ENCODE results near the gene CC2D1A. TPM values are rescaled to one million over a fixed set of nuclear protein-coding genes. Genes with fewer than 3 reads are reported as not detected.
"Not testable (repeated sequence)": the region's sequence is repeated elsewhere in the genome, so short reads cannot be mapped to it uniquely, and the experiment has no call there.

The CC2D1A gene
- polyA plus RNA-seq, 5 donors: 19.8 to 35.5 (median 28.8) TPM

- no peak for DNase-seq
These were observed 2.9 kb upstream of the CC2D1A start for GRCh38 chr19:13902993-13903555.

GRCh38 chr19:13906521-13906904 lies 512 bp downstream of the CC2D1A start:
- DNase-seq: no peak

GRCh38 chr19:13906910-13907309 lies 909 bp downstream of the CC2D1A start:
- DNase-seq: no peak

GRCh38 chr19:13908674-13909073 lies 2.7 kb downstream of the CC2D1A start:
- DNase-seq: no peak

- no peak for DNase-seq
These were observed 3.4 kb downstream of the CC2D1A start for GRCh38 chr19:13909430-13909829.

- no peak for DNase-seq
These were observed 7.4 kb downstream of the CC2D1A start for GRCh38 chr19:13913352-13913751.

- DNase-seq: no peak
These were observed 8.8 kb downstream of the CC2D1A start for GRCh38 chr19:13914777-13915176.

GRCh38 chr19:13917888-13918406 lies 11.9 kb downstream of the CC2D1A start:
- no peak for DNase-seq

- no peak for DNase-seq
These were observed 12.9 kb downstream of the CC2D1A start for GRCh38 chr19:13918726-13919411.

GRCh38 chr19:13920524-13920923 lies 14.5 kb downstream of the CC2D1A start:
- no peak for DNase-seq

- no peak for DNase-seq
These were observed 15.1 kb downstream of the CC2D1A start for GRCh38 chr19:13920940-13921747.

- DNase-seq: not testable (repeated sequence)
These were observed 16.1 kb downstream of the CC2D1A start for GRCh38 chr19:13922118-13922517.

- no peak for DNase-seq
These were observed 17.4 kb downstream of the CC2D1A start for GRCh38 chr19:13923194-13923987.

GRCh38 chr19:13926010-13926409 lies 20.0 kb downstream of the CC2D1A start:
- DNase-seq: no peak

- DNase-seq: no peak
These were observed 20.7 kb downstream of the CC2D1A start for GRCh38 chr19:13926715-13927114.

- DNase-seq: no peak
These were observed 23.3 kb downstream of the CC2D1A start for GRCh38 chr19:13929340-13929739.

- DNase-seq: no peak
These were observed 24.0 kb downstream of the CC2D1A start for GRCh38 chr19:13929956-13930355.

- DNase-seq: no peak
These were observed 24.4 kb downstream of the CC2D1A start for GRCh38 chr19:13930402-13930801.

GRCh38 chr19:13931391-13932148 lies 25.6 kb downstream of the CC2D1A start:
- no peak for DNase-seq

GRCh38 chr19:13932149-13932637 lies 26.2 kb downstream of the CC2D1A start:
- no peak for DNase-seq

- DNase-seq: no peak
These were observed 27.0 kb downstream of the CC2D1A start for GRCh38 chr19:13932911-13933393.
